NCI-H526 (cell line): ENCODE measurements around the gene TMIGD2.
"Not testable (repeated sequence)": the region's sequence is repeated elsewhere in the genome, so short reads cannot be mapped to it uniquely, and the experiment has no call there.

Experiments used
- DNase-seq, 2 experiments: peaks; one replicate each; lab custom pipeline; 2025; lab: John Stamatoyannopoulos, UW

The TMIGD2 gene

DNA sequence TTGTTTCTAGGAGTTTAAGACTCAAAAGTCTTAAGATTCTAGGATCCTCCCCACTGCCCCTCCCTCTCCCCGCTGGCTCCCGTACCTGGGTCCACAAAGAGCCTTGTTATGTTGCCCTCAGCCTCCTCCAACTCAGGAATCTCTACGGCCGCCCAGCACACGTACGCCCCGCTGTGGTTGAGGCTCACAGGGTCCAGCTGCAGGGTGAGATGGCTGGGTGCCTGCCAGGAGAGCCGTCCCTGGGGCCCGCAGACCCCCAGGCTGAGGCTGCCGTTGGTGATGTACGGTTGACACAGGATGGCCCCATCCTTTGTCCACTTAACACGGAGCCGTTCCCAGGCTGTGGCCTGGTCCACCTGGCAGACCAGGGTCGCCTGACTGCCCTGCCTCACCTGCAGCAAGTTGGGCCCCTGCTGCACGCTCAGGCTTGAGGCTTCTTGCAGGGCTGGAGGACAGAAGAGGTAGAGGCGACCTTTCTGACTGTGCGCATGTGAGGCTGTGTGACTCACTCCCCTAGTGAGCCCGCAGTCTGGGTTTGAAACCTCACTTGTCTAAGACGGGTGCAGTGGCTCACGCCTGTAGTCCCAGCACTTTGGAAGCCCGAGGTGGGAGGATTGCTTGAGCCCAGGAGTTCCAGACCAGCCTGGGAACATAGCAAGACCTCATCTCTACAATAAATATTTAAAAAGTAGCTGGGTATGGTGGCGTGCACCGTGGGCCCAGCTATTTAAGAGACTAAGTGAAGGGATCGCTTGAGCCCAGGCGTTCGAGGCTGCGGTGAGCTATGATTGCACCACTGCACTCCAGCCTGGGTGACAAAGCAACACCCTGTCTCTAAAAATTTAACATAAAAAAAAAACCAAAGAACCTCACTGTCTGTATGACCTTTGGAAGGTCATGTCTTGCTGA lies 4.0 kb downstream of the TMIGD2 start:
- DNase-seq: no peak

DNA sequence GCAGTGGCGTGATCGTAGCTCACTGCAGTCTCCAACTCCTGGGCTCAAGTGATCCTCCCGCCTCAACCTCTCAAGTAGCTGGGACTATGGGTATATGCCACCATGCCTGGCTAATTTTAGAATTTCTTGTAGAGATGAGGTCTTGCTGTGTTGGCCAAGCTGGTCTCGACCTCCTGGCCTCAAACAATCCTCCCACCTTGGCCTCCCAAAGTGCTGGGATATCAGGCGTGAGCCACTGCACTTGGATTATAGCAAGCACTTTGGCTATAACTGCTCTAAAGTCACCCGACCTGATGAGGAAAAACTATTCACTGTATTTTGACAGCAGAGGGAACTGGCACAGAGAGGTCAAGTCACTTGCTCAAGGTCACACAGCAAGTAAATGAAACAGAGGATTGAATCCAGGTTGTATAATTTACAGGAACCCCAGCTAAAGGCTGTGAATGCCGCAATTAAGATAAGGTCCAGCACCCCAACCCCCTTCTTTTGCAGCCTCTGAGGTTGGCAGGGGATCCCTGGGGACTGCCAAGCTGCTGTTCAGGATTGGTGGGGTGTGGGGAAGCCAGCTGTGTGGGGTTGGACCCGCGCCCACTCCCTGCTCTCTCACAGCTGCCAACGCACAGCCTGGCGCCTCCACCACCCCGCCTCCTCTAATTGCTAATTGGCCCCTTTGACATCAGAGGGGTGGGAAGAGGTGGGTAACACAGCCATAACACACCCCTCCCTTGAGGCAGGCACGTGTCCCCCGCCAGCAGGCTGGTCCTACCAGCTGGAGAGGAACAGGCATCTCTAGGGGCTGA lies 6.0 kb downstream of the TMIGD2 start:
- DNase-seq: peak; percentile 5 to 23

GRCh38 chr19:4294389-4294788 lies 7.8 kb downstream of the TMIGD2 start:
- peak in 1 of 2 experiments; percentile 17 for DNase-seq

GRCh38 chr19:4292515-4292914 lies 9.7 kb downstream of the TMIGD2 start:
- DNase-seq: no peak

DNA sequence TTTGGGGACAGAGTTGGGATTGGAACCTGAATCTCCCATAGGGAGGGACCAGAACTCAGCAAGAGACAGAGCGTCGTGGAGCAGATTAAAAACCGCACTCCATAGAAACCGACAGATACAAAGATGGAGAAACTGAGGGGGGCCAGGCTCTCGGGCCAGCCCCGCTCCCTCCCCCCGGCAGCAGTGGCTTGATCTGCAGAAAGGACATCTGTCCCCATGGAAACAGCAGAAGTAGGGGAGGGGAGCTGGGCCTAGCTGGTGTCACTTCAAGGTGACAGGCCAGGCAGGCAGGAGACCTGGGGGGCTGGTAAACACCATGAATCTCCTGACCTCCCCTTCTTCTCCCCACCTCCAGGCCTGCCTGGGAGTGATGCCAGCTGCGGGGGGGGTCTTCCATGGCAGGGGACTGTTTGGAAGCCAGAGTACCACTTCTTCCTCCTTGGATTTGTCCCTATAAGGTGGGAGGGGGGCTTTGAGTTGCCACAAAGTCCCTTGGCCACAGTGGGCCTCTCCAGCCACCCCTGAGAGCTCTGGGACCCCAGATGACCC lies 10.9 kb downstream of the TMIGD2 start:
- DNase-seq: no peak

GRCh38 chr19:4288091-4288777 lies 14.0 kb downstream of the TMIGD2 start:
- DNase-seq: no peak

DNA sequence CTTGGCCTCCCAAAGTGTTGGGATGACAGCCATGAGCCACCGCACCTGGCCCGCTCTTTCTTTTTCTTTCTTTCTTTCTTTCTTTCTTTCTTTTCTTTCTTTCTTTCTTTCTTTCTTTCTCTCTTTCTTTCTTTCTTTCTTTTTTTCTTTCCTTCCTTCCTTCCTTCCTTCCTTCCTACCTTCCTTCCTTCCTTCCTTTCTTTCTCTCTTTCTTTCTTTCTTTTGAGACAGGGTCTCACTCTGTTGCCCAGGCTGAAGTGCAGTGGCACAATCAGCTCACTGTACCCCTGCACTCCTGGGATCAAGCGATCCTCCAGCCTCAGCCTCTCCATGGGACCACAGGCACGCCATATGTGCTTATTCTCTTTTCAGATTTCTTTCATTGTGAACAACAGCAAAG lies 16.0 kb downstream of the TMIGD2 start:
- not testable (repeated sequence) for DNase-seq

- DNase-seq: no peak
These were observed 17.2 kb downstream of the TMIGD2 start for GRCh38 chr19:4284974-4285373.

- DNase-seq: peak; percentile 34 to 76
These were observed 17.8 kb downstream of the TMIGD2 start for GRCh38 chr19:4284176-4284958.

GRCh38 chr19:4279530-4280422 lies 22.4 kb downstream of the TMIGD2 start:
- no peak for DNase-seq

DNA sequence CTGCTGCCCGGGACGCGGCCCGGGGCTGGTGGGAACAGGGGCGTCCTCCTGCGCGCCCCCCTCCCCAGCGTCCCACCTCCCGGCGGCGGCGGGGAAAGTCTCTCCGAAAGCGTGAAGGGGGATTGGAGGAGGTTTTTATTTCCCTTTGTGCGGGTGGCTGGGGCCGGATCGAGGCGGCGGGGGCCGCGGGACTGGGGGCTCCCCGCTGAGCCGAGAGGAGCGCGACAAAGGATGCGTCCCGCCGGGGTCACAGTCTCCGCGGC lies 23.0 kb downstream of the TMIGD2 start:
- no peak for DNase-seq

DNA sequence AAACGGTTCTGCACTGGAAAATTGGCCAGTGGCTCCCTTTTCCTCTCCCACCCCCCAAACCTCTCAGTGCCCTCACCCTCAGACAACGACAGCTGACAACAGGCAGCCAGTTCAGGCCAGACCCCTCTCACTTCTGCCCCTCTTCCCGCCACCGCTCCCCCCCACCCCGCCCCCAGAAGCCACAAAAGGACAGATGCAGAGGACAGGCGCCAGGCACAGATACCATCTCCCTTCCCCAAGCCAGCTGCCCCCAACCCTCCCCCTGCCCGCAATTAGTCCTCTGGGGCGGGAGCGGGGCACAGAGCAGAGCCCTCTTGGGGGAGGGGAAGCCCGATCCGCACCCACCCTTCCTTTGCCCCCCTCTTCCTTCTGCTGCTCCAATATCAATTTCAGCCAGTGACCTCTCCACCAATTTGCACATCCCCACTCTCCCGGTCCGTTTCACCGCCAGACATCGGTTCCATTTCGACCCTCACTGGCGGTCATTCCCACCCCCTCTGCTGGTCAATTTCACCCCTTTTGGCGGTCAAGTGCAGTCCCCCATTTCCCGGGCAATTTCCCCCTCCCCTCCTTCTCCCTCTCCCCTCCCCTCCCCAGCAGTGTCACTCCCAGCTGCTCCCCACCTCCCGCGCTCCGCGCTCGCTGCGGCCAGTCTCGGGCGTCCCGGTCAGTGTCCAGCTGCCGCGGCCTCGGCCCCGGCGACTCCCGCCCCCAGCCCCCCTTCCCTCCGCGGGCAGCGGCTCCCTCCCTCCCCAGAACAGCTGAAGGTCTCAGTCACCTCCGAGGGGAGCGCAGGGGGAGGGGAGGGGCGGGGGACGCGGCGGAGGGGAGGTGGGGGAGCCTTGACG lies 23.5 kb downstream of the TMIGD2 start, which contains the start of gene SHD:
Gene SHD, plus strand, starts transcription at position 848 of the 848 bp plus-strand sequence. CDS start 798 bp downstream, outside the sequence.
- DNase-seq: no peak

- DNase-seq: no peak
These were observed 24.2 kb downstream of the TMIGD2 start for GRCh38 chr19:4278010-4278409.

DNA sequence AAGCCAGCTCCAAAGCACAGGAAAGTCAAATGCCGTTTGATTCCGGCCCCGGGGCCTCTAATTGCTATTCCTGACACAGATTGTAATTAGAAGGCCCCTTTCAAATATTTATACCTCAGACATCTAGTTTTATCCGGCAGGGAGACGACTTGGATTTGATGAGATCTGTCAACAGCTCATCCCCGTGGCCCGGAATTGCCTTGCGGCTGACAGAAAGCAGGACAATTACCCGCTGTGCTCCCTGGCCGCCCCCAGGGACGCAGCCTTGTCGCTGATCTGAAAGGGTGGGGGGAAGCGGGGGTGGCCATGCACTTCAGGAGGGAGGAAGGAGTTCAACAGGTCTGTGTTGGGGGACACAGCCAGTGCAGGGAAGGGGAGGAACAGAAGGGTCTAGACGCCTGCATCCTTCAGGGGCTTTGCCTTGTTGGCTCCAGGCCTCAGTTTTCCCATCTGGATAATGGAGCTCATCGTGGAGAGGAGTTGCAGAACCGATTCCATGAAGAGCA lies 24.9 kb downstream of the TMIGD2 start:
- no peak for DNase-seq

DNA sequence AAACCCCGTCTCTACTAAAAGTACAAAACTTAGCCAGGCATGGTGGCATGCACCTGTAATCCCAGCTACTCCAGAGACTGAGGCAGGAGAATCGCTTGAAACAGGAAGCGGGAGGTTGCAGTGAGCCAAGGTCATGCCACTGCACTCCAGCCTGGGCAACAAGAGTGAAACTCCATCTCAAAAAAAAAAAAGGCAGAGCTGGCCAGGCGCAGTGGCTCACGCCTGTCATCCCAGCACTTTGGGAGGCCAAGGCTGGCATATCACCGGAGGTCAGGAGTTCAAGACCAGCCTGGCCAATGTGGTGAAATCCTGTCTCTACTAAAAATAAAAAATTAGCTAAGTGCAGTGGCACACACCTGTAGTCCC lies 27.9 kb downstream of the TMIGD2 start:
- DNase-seq: not testable (repeated sequence)

DNA sequence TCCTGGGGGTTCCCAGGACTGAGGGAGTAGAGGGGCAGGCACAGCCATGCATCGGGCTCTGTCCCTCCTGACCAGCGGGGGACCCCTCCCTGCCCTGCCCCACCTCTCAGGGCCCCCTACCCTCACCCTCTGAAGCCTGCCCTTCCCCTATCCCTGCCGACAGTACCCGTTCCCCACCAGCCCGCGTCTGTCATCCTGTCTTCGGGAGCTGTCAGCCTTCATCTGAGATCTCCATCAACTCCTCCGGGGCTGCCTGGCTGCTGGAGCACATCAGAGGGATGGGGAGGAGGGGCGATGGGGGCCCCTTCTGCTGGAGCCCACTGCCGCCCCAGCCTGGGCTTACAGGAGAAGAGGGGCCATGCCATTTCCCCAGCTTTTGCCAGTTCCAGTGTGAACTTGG lies 29.3 kb downstream of the TMIGD2 start:
- DNase-seq: no peak

DNA sequence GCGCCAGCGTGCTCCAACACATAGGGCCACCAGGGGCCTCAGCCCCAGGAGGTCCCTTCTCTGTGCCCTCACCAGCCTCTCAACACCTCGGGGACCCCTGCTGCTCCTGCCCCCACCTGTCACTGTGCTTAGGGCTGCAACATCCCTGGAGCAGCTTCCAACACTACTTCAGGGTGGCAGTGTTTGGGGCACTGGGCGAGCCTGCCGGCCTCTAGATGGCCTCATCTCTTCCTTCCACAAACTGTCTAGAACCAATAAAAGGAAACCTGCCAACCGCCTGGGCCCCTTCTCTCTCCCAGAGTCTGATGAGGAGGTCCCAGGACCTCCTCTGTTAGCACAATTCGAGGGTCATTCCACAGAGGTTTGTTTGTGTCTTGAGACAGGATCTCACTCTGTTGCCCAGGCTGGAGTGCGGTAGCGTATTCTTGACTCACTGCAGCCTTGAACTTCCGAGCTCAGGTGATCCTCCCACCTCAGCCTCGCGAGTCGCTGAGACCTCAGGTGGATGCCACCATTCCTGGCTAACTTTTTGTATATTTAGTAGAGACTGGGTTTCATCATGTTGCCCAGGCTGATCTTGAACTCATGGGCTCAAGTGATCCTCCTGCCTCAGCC lies 33.3 kb downstream of the TMIGD2 start:
- DNase-seq: no peak

DNA sequence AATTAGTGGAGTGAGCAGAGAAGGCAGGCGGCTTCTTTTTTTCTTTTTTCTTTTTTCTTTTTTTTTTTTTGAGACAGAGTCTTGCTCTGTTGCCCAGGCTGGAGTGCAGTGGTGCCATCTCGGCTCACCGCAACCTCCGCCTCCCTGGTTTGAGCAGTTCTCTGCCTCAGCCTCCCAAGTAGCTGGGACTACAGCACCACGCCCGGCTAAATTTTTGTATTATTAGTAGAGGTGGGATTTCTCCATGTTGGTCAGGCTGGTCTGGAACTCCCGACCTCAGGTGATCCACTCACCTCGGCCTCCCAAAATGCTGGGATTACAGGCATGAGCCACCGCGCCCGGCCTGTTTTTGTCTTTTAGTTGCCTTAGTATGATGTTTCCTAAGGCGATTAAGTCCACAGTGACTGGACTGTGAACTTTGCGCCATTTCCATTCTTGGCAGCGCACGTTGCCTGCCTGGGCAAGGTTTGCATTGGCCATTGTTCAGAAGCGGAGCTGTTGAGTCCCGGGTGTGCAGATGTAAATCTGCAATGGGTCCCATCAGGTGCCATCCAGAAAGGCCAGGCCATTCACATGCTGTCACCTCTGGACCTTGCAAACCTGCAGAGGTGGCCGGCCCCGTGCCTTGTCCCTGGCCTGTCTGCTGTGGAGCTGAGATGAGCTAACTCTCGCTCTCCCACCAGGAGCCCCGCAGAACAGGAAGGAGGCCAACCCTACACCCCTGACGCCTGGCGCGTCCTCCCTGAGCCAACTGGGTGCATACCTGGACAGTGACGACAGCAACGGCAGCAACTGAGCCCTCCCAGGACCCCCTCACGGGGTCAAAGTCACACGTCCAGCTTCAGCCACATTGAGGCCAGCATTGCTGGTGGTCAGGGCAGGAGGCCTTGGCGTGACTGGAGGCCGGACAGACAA lies 34.0 kb downstream of the TMIGD2 start:
- no peak for DNase-seq
